H54 (cell line): ENCODE results near the gene CNTN5.

Source experiments
- DNase-seq: peaks from one replicate; pipeline ENCODE4 v3.0.0; 2011; ENCODE audit warnings: low spot score, mixed read lengths; ENCODE audit not compliant: insufficient read length
- FAIRE-seq: peaks from 3 replicates; lab custom pipeline; 2011; peaks lifted over from hg19 to GRCh38; lab: Jason Lieb, UNC
- POLR2A ChIP-seq: IDR thresholded peaks from 2 replicates; pipeline ENCODE4 v1.6.1; 2011; ENCODE audit warnings: low read depth, mild to moderate bottlenecking, low read length

CNTN5 gene

DNA sequence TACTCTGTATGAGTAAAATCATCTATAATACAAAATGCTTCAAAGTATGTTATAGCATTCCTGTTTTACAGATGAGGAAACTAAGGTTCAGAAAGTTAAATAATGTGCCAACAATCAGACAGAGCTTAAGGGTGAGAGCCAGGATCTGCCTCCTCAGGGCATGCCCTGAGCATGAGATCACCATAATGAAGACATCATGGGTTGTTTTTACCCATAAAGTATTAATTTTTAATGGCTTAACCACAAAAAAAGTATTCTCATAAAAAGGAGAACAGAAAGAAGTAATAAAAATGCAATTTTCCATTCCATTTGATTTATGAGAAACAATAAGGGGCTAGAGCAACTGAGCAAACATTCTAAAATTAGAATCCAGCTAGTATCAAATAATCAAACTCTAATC, 1132.0 kb downstream of the CNTN5 start:
- DNase-seq (no peak), FAIRE-seq (no peak)
- no peak for TF ChIP-seq POLR2A

DNA sequence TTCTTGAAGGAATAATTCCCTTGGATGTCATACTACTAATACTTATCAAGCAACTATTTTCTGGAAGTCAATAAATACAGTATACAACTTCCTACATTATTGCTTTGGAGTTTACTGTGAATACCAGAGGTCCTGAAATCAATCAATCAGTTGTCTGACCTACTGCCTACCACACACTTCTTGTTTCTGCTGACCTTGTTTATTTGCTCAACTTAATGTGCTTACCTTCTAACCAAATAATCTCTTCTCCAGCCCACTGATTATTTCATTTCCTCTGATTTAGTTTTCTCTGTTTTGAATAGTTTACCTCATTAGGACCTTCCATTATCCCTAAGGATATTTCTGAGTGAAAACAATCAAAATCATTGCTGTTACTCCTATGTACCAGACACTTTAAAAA, 1142.7 kb downstream of the CNTN5 start:
- FAIRE-seq (no peak), DNase-seq (no peak)
- TF ChIP-seq POLR2A: no peak

DNA sequence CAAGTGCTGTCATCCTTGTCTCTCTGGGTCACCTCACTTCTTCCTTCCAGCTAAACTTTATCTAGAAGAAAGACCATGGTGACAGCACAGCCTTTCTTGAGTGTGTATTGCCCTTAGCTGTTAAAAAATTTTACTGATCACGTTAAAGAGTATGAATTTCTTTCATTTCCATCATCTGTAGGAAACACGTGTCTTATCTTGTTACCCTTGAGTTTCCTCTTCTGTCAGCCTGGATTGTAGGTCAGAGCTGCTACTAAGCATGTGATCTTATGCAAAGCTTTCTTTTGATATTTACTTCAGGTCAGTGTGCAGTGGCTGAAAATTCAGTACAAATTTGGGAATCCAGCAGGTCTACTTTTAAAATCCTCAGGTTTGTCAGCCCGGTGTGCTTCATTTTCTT, 1154.1 kb downstream of the CNTN5 start:
- DNase-seq (no peak), FAIRE-seq (no peak)
- no peak for TF ChIP-seq POLR2A

DNA sequence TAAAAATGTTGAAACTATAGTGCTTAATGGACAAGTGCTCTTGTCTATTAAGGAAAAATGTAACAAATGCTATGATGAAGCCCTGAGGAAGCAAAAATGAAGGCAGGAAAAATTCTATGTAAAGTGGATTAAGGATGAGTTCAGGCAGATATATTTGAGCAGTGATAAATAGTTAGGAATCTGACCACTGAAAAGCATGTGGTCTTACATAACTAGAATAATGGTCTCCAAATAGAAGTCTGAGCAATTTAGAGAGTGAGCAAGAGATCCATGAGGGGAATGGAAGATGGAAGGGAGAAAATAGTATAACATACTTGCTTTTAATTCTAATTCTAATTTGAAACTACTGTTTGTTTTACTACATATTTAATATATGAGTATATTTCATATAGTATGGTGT, 1155.7 kb downstream of the CNTN5 start:
- TF ChIP-seq POLR2A: no peak
- DNase-seq: no peak
- no peak for FAIRE-seq

DNA sequence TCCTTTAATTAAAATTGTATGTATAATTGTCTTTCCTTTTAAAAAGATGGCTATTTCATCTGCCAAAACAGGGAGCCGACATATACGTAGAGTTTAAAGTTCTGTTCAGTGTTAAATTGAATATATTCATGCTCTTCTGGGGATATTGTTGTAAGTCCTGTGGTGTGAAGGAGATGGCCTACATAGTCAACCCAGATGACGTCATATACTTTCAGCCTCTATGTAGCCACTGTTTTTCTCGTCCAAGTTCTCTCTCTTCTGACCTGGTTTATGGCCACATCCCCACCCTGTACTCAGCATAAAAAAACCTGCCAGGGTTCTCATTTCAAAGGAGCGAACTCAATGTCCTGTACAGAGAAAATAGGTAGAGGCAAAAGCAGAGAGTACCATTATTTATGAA, 1156.9 kb downstream of the CNTN5 start:
- DNase-seq (no peak), FAIRE-seq (no peak)
- TF ChIP-seq POLR2A: no peak

DNA sequence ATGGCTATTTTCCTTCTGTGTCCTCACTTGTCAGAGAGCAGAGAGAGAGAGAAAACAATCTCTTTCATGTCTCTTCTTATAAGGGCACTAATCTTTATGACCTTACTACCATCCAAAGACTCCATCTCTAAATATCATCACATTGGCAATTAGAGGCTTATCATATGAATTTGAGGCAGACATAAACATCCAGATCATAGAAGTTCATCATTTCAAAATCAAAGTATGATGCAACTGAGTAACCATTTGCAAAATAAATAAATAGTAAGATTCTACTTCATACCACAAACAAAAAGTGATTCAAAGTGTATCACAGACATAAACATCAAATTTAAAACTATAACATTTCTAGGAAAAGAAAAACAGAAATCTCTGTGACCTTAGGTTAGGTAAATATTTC, 1161.6 kb downstream of the CNTN5 start:
- TF ChIP-seq POLR2A: no peak
- FAIRE-seq: no peak
- no peak for DNase-seq

DNA sequence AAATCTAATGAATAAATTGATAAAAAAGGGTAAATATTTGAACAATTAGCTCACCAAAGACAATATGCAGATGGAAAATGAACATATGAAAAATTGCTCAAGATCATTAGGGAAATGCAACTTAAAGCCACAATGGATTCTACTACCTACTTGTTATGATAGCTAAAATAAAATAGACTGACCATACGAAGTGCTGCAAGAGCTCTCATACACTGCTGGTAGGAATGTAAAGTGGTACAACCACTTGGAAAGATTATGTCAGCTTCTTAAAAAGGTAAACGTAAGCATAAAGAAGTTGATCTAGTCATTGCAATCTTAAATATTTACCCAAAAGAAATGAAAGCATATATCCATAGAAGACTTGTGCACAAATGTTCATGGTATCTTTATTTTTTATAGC, 1162.2 kb downstream of the CNTN5 start:
- TF ChIP-seq POLR2A: no peak
- FAIRE-seq: no peak
- DNase-seq: no peak

DNA sequence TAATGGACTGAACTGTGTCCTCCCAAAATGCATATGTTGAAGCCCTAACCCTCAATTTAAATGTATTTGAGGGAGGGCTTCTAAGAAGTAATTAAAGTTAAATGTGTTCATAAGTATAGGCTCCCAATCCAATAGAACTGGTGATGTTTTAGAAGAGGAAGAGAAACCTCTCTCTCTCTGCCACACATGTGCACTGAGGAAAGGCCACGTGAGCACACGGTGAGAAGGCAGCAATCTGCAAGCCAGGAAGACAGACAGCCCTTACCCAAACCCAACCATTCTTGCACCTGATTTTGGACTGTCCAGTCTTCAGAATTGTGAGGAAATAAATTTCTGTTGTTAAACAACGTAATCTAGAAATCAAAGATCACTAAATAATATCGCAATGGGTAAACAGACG, 1164.8 kb downstream of the CNTN5 start:
- no peak for TF ChIP-seq POLR2A
- DNase-seq (no peak), FAIRE-seq (no peak)

DNA sequence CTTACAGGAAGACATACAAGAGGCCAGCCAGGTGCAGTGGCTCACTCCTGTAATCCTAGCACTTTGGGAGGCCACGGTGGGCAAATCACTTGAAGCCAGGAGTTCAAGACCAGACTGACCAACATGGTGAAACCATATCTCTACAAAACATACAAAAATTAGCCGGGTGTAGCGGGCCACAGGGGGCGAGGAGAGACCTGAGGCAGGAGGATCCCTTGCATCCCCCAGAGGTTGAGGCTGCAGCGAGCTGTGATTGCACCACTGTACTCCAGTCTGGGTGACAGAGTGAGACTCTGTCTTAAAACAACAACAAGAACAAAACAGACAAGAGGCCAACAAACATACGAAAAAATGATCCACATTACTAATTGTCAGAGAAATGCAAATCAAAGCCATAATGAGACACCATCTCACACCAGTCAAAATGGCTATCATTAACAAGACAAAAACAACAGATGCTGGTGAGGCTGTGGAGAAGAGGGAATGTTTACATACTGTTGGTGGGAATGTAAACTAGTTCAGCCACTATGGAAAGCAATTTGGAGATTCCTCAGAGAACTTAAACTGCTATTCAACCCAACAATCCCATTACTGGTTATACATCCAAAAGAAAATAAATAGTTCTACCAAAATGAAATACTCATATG, 1167.5 kb downstream of the CNTN5 start:
- TF ChIP-seq POLR2A: no peak
- FAIRE-seq (no peak), DNase-seq (no peak)

DNA sequence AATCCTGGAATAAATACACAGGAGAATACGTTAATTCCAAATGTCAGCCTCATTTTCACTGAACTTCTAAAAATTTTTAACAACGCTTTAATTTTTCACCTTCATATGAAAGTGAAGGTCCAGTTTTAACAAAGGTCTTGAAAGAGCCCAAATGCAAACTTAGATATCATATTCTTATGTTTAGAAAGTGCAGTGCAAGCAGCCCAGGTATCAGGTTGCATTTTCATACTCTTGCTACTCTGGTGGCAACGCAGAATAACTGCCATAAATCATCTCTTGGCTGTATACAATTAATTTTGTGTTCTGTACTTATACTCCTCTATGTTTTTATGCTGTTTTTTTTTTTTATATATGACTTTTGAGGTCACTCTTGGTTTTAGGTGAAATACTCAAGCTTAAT, 1169.6 kb downstream of the CNTN5 start:
- FAIRE-seq (no peak), DNase-seq (no peak)

DNA sequence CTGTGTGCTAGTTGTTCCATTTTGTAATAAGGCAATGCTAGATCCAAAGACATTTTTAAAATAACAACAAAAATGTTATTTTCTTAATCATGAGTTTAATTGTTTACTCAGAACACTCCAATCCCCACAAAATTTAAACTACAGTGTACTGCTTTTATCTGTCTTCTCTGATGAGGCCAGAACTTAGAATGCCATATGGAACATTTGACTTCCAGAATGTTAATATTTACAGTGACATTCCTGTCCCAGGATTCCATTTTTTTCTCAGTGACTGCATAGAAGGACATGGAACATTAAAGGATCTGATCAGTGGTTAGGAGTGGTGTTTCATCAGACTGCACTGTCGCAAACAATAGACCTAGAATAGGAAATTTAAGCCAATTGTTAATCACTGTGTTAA, 1171.4 kb downstream of the CNTN5 start:
- FAIRE-seq: no peak

More for the DNA sequence above, 1169.6 kb downstream of the CNTN5 start:
- TF ChIP-seq POLR2A: no peak

DNA sequence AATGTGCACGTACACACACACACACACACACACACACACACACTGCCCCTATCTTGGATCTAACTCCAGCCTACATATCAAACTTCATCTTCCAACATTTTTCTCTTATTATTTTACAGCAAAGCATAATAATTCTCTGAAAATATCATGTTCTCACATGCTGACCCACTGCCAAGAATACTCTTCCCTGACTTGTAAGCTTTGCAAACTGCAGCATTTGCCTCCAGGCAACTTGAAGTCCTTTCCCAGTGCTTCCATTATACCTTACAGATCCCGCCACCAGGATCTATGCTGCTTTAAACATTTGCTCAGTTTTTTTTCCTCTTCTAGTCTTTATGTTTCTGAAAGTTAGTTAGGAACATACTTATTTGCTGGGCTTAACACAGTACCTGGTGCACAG, 1183.0 kb downstream of the CNTN5 start:
- no peak for TF ChIP-seq POLR2A
- FAIRE-seq: no peak
- DNase-seq: no peak

More for the DNA sequence above, 1171.4 kb downstream of the CNTN5 start:
- no peak for DNase-seq
- TF ChIP-seq POLR2A: no peak

DNA sequence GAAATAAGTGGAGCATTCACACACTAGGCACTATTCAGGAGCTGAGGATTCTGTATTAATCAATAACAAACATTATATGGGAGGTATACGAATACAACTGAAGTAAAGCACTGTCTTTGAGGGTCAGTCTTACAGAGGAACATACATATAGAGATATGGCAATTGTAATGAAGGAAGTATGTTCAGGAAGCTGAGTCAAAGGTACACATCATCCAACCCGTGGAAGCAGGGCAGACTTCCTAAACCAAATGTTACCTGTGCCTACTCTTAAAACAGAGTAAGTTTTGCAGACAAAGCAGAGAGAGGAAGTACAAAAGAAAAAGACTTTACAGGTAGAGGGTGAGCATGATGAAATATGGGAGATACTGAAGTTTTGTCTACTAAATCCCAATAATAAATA, 1185.2 kb downstream of the CNTN5 start:
- no peak for DNase-seq
- no peak for FAIRE-seq
- TF ChIP-seq POLR2A: no peak

DNA sequence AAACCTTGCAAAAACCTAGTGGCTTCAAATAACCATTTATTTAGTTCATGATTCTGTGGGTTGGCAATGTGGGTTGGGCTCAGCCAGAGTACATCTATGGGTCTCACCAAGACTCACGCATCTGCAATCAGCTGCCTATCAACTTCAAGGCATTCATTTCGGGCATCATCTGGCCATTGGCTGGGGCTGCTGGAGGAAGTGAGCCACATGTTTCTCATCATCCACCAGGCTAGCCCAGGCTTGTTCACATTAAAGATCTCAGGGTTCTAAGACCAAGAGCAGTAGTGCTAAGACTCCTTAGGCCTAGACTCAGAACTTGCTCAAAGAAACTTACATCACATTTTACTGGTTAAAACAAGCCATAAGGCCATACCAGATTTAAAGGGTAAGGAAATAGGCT, 1187.5 kb downstream of the CNTN5 start:
- no peak for TF ChIP-seq POLR2A
- DNase-seq (no peak), FAIRE-seq (no peak)

DNA sequence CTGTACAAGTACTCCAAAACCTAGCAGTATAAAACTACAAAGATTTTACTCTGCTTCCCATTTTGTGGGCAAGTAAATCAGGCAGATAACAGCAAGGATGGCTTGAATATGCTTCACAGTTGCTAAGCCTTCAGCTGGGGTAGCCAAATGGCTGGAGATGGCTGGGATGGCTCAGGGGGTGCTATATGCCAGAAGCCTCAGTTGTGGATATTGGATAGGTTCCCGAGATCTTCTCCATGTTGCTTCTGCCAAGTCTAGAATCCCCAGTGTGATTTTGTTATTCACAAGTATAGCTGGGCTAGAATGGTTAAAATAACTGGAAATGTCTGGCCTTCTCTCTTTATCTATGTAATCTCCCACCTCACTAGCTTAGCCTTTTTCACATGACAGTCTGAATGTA, 1194.0 kb downstream of the CNTN5 start:
- no peak for FAIRE-seq

More for the DNA sequence above, 1194.0 kb downstream of the CNTN5 start:
- DNase-seq: no peak
- TF ChIP-seq POLR2A: no peak
